HepG2 (cell line): ENCODE results near the gene RNF123. TPM values are rescaled to one million over a fixed set of nuclear protein-coding genes. Genes with fewer than 3 reads are reported as not detected.

Experiments used
- GZF1 ChIP-seq: sonication (generic); formaldehyde crosslinking; IDR thresholded peaks from 2 replicates; pipeline ENCODE4 v1.5.1; 2020; ENCODE audit warnings: mild to moderate bottlenecking, missing genetic modification reagents
- JDP2 ChIP-seq: sonication (generic); formaldehyde crosslinking; IDR thresholded peaks from 2 replicates; pipeline ENCODE4 v1.8.1; 2022; ENCODE audit warnings: missing genetic modification reagents, borderline replicate concordance
- JUND ChIP-seq: sonication (generic); formaldehyde crosslinking; IDR thresholded peaks from 2 replicates; pipeline ENCODE4 v1.8.0; 2022; ENCODE audit warnings: mild to moderate bottlenecking, missing genetic modification reagents
- KAT2B ChIP-seq: fragments of 150-350 bp; IDR thresholded peaks from 2 replicates; pipeline ENCODE4 v1.6.1; 2014; ENCODE audit warnings: low read depth, low read length, borderline replicate concordance
- MEIS2 ChIP-seq: sonication (generic); formaldehyde crosslinking; IDR thresholded peaks from 2 replicates; pipeline ENCODE4 v1.9.0; 2021; ENCODE audit warnings: mild to moderate bottlenecking, missing genetic modification reagents
- PAWR ChIP-seq: sonication (generic); formaldehyde crosslinking; IDR thresholded peaks from 2 replicates; pipeline ENCODE4 v1.4.0; 2020; ENCODE audit warnings: missing genetic modification reagents, mild to moderate bottlenecking, borderline replicate concordance
- PLRG1 ChIP-seq: fragments of 450-650 bp; conservative IDR thresholded peaks from 2 replicates; pipeline ENCODE4 v1.6.1; 2016
- RARG ChIP-seq: sonication (generic); formaldehyde crosslinking; IDR thresholded peaks from 2 replicates; pipeline ENCODE4 v1.4.0; 2020; ENCODE audit warnings: low read depth, mild to moderate bottlenecking, missing genetic modification reagents
- RELA ChIP-seq: sonication (generic); formaldehyde crosslinking; IDR thresholded peaks from 2 replicates; pipeline ENCODE4 v1.4.0; 2020; ENCODE audit warnings: missing genetic modification reagents
- RFXAP ChIP-seq: sonication (generic); formaldehyde crosslinking; IDR thresholded peaks from 2 replicates; pipeline ENCODE4 v1.4.0; 2020; ENCODE audit warnings: missing genetic modification reagents, borderline replicate concordance
- TEAD2 ChIP-seq: sonication (generic); formaldehyde crosslinking; IDR thresholded peaks from 2 replicates; pipeline ENCODE4 v1.9.0; 2021; ENCODE audit warnings: missing genetic modification reagents
- ZFP37 ChIP-seq: sonication (generic); formaldehyde crosslinking; IDR thresholded peaks from 2 replicates; pipeline ENCODE4 v1.4.0; 2020; ENCODE audit warnings: missing genetic modification reagents, borderline replicate concordance
- ZFP62 ChIP-seq: sonication (generic); formaldehyde crosslinking; IDR thresholded peaks from 2 replicates; pipeline ENCODE4 v1.4.0; 2020; ENCODE audit warnings: missing genetic modification reagents
- ZNF17 ChIP-seq: sonication (generic); formaldehyde crosslinking; IDR thresholded peaks from 2 replicates; pipeline ENCODE4 v1.5.0; 2020; ENCODE audit warnings: mild to moderate bottlenecking, missing genetic modification reagents
- ZNF296 ChIP-seq: sonication (generic); formaldehyde crosslinking; conservative IDR thresholded peaks from 2 replicates; pipeline ENCODE4 v1.5.0; 2020; ENCODE audit warnings: mild to moderate bottlenecking, missing genetic modification reagents
- ZNF331 ChIP-seq: sonication (generic); formaldehyde crosslinking; IDR thresholded peaks from 2 replicates; pipeline ENCODE4 v1.4.0; 2020; ENCODE audit warnings: missing genetic modification reagents
- ZNF333 ChIP-seq: sonication (generic); formaldehyde crosslinking; IDR thresholded peaks from 2 replicates; pipeline ENCODE4 v1.4.0; 2020; ENCODE audit warnings: mild to moderate bottlenecking, missing genetic modification reagents, borderline replicate concordance
- ZNF83 ChIP-seq: sonication (generic); formaldehyde crosslinking; IDR thresholded peaks from 2 replicates; pipeline ENCODE4 v1.4.0; 2020; ENCODE audit warnings: missing genetic modification reagents, mild to moderate bottlenecking, borderline replicate concordance
- ZSCAN25 ChIP-seq: sonication (generic); formaldehyde crosslinking; IDR thresholded peaks from 2 replicates; pipeline ENCODE4 v1.8.0; 2022; ENCODE audit warnings: mild to moderate bottlenecking, missing genetic modification reagents
- ZZZ3 ChIP-seq: sonication (generic); formaldehyde crosslinking; IDR thresholded peaks from 2 replicates; pipeline ENCODE4 v1.4.0; 2020; ENCODE audit warnings: missing genetic modification reagents, mild to moderate bottlenecking, borderline replicate concordance
- polyA plus RNA-seq, 8 experiments: library from polyadenylated mRNA; depleted of rRNA in 3 of 8; stranded (reverse) in 7 of 8; unstranded in 1 of 8; fragments of >200 nt; fragmentation: Illumina TruSeq in 4 of 8; extraction: Trizol in 4 of 8; gene quantifications; 2 replicates each; pipeline versions ENCODE4 v1.2.1 to v1.2.3, GENCODE V29; 2011 to 2016; ENCODE audit warnings: low read depth in 4 of 8, missing spikeins in 1 of 8, mixed read lengths in 1 of 8; ENCODE audit not compliant: insufficient read depth in 1 of 8
- total RNA-seq, 5 experiments: library from RNA; depleted of rRNA; stranded (reverse); fragments of >200 nt; fragmentation: Illumina TruSeq; extraction: Trizol; gene quantifications; 2 replicates each; pipeline ENCODE4 v1.2.3, GENCODE V29; 2016; ENCODE audit warnings: low read depth in 1 of 5
- TF ChIP-seq, protein P1 (sequence below): sonication (generic); formaldehyde crosslinking; IDR thresholded peaks from 2 replicates; pipeline ENCODE4 v1.5.0; 2020; ENCODE audit warnings: missing genetic modification reagents, mild to moderate bottlenecking, borderline replicate concordance
- TF ChIP-seq, protein P2 (sequence below): sonication (generic); formaldehyde crosslinking; IDR thresholded peaks from 2 replicates; pipeline ENCODE4 v1.9.0; 2021; ENCODE audit warnings: missing genetic modification reagents, mild to moderate bottlenecking, borderline replicate concordance
- TF ChIP-seq, protein P3 (sequence below): sonication (generic); formaldehyde crosslinking; IDR thresholded peaks from 2 replicates; pipeline ENCODE4 v1.4.0; 2020; ENCODE audit warnings: mild to moderate bottlenecking, missing genetic modification reagents
- TF ChIP-seq, protein P4 (sequence below): sonication (generic); formaldehyde crosslinking; IDR thresholded peaks from 2 replicates; pipeline ENCODE4 v1.9.0; 2021; ENCODE audit warnings: missing genetic modification reagents, borderline replicate concordance
- TF ChIP-seq, protein P5 (sequence below): sonication (generic); IDR thresholded peaks from 2 replicates; pipeline ENCODE4 v1.6.1; 2016; ENCODE audit warnings: low read depth, borderline replicate concordance
- TF ChIP-seq, protein P6 (sequence below): sonication (generic); formaldehyde crosslinking; IDR thresholded peaks from 2 replicates; pipeline ENCODE4 v1.8.0; 2022; ENCODE audit warnings: missing genetic modification reagents, mild to moderate bottlenecking, borderline replicate concordance

Gene RNF123
- total and polyA plus RNA-seq, 2 of the 13 experiments (the other 11 are each of a cell fraction or from before 2014, with no cell fraction given), result 29.9 to 82.2 TPM

DNA sequence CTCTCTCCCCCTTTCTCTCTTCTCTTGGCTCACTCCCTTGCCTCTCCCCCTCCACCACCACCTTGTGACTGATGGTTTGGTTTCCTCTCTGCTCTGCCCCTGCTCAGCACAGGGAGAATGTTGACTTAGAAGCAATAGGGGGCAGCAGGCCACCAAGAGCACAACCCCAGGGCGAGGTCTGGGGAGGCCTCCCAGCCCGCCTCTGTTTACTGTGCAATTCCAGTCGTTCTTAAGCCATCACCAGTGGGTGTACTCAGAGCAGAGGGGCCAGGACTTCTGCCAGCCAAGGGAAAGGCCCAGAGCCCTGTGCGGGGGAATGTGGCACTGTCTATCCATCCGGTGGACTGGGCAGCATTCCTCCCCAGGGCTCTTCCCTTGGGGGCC, 21.0 kb upstream of the RNF123 start (continued):
- TF ChIP-seq ZFP37 (no peak), GZF1 (CRISPR knock-in tag) (no peak), KAT2B (no peak), PLRG1 (no peak), ZFP62 (CRISPR knock-in tag) (no peak), JUND (CRISPR knock-in tag) (peak; percentile 51; the same call in 1 of the 2 replicates), TEAD2 (CRISPR knock-in tag) (no peak), ZNF296 (CRISPR knock-in tag) (no peak), RELA (CRISPR knock-in tag) (no peak), ZSCAN25 (peak; percentile 92), JDP2 (no peak), ZNF331 (peak; percentile 87), ZNF83 (CRISPR knock-in tag) (no peak), RFXAP (no peak), MEIS2 (peak; percentile 42; the same call in 1 of the 2 replicates), ZZZ3 (CRISPR knock-in tag) (no peak), ZNF333 (no peak), PAWR (CRISPR knock-in tag) (no peak), ZNF17 (CRISPR knock-in tag) (no peak), RARG (no peak)
- TF ChIP-seq, protein P1, sequence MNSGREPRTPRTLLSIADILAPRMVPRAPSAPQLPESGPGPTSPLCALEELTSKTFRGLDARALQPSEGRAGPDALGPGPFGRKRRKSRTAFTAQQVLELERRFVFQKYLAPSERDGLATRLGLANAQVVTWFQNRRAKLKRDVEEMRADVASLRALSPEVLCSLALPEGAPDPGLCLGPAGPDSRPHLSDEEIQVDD, result no peak
- TF ChIP-seq, protein P2, sequence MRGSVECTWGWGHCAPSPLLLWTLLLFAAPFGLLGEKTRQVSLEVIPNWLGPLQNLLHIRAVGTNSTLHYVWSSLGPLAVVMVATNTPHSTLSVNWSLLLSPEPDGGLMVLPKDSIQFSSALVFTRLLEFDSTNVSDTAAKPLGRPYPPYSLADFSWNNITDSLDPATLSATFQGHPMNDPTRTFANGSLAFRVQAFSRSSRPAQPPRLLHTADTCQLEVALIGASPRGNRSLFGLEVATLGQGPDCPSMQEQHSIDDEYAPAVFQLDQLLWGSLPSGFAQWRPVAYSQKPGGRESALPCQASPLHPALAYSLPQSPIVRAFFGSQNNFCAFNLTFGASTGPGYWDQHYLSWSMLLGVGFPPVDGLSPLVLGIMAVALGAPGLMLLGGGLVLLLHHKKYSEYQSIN (CRISPR knock-in tag), result no peak
- TF ChIP-seq, protein P3, sequence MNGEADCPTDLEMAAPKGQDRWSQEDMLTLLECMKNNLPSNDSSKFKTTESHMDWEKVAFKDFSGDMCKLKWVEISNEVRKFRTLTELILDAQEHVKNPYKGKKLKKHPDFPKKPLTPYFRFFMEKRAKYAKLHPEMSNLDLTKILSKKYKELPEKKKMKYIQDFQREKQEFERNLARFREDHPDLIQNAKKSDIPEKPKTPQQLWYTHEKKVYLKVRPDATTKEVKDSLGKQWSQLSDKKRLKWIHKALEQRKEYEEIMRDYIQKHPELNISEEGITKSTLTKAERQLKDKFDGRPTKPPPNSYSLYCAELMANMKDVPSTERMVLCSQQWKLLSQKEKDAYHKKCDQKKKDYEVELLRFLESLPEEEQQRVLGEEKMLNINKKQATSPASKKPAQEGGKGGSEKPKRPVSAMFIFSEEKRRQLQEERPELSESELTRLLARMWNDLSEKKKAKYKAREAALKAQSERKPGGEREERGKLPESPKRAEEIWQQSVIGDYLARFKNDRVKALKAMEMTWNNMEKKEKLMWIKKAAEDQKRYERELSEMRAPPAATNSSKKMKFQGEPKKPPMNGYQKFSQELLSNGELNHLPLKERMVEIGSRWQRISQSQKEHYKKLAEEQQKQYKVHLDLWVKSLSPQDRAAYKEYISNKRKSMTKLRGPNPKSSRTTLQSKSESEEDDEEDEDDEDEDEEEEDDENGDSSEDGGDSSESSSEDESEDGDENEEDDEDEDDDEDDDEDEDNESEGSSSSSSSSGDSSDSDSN (CRISPR knock-in tag), result peak; percentile 72
- TF ChIP-seq, protein P4, sequence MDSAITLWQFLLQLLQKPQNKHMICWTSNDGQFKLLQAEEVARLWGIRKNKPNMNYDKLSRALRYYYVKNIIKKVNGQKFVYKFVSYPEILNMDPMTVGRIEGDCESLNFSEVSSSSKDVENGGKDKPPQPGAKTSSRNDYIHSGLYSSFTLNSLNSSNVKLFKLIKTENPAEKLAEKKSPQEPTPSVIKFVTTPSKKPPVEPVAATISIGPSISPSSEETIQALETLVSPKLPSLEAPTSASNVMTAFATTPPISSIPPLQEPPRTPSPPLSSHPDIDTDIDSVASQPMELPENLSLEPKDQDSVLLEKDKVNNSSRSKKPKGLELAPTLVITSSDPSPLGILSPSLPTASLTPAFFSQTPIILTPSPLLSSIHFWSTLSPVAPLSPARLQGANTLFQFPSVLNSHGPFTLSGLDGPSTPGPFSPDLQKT (CRISPR knock-in tag), result no peak
- TF ChIP-seq, protein P5, sequence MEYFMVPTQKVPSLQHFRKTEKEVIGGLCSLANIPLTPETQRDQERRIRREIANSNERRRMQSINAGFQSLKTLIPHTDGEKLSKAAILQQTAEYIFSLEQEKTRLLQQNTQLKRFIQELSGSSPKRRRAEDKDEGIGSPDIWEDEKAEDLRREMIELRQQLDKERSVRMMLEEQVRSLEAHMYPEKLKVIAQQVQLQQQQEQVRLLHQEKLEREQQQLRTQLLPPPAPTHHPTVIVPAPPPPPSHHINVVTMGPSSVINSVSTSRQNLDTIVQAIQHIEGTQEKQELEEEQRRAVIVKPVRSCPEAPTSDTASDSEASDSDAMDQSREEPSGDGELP, result peak; percentile 73; the same call in 1 of the 2 replicates
- TF ChIP-seq, protein P6, sequence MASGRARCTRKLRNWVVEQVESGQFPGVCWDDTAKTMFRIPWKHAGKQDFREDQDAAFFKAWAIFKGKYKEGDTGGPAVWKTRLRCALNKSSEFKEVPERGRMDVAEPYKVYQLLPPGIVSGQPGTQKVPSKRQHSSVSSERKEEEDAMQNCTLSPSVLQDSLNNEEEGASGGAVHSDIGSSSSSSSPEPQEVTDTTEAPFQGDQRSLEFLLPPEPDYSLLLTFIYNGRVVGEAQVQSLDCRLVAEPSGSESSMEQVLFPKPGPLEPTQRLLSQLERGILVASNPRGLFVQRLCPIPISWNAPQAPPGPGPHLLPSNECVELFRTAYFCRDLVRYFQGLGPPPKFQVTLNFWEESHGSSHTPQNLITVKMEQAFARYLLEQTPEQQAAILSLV (CRISPR knock-in tag), result no peak
